ENCODE data around the gene FAM81A.

- no peak for TF ChIP-seq POLR2A (IDR thresholded peaks at IDR 0.05)
- TF ChIP-seq, protein P1, sequence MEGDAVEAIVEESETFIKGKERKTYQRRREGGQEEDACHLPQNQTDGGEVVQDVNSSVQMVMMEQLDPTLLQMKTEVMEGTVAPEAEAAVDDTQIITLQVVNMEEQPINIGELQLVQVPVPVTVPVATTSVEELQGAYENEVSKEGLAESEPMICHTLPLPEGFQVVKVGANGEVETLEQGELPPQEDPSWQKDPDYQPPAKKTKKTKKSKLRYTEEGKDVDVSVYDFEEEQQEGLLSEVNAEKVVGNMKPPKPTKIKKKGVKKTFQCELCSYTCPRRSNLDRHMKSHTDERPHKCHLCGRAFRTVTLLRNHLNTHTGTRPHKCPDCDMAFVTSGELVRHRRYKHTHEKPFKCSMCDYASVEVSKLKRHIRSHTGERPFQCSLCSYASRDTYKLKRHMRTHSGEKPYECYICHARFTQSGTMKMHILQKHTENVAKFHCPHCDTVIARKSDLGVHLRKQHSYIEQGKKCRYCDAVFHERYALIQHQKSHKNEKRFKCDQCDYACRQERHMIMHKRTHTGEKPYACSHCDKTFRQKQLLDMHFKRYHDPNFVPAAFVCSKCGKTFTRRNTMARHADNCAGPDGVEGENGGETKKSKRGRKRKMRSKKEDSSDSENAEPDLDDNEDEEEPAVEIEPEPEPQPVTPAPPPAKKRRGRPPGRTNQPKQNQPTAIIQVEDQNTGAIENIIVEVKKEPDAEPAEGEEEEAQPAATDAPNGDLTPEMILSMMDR (IDR thresholded peaks at IDR 0.05) = no peak
Observed at GRCh38 chr15:59443341-59444072, 5.5 kb downstream of the FAM81A start.

All from uterus (tissue), 2 donors.